ENCODE data around the gene SIRT3.

GRCh38 chr11:223026-223789 lies 12.9 kb downstream of the SIRT3 start:
- TF ChIP-seq POLR2AphosphoS5 (IDR thresholded peaks at IDR 0.05): no peak
- TF ChIP-seq CTCF (IDR thresholded peaks at IDR 0.05): no peak
- no peak for TF ChIP-seq EP300 (IDR thresholded peaks at IDR 0.05)
- no peak for TF ChIP-seq POLR2A (IDR thresholded peaks at IDR 0.05)
